Skeletal muscle satellite cell (primary cell): ENCODE data around the gene RETREG2.

Experiments used
- H3K27me3 ChIP-seq: 2 replicates; pipeline ENCODE4 v1.7.0; 2013; ENCODE audit warnings: low read length; ENCODE audit not compliant: control insufficient read depth, insufficient read depth
- H3K36me3 ChIP-seq: 2 replicates; pipeline ENCODE4 v1.7.0; 2013; ENCODE audit warnings: mild to moderate bottlenecking, control low read depth, low read length; ENCODE audit not compliant: insufficient read depth
- H3K4me1 ChIP-seq: 2 replicates; pipeline ENCODE4 v1.7.0; 2013; ENCODE audit warnings: low read length; ENCODE audit not compliant: control insufficient read depth, insufficient read depth
- H3K4me2 ChIP-seq: 2 replicates; pipeline ENCODE4 v1.7.0; 2013; ENCODE audit warnings: mild to moderate bottlenecking, low read length
- H3K4me3 ChIP-seq: 2 replicates; pipeline ENCODE4 v1.7.0; 2013; ENCODE audit warnings: low read length
- H3K9ac ChIP-seq: 2 replicates; pipeline ENCODE4 v1.7.0; 2013; ENCODE audit warnings: mild to moderate bottlenecking, low read depth, low read length, moderate library complexity
- H3K9me3 ChIP-seq: replicated peaks from 2 replicates; pipeline ENCODE4 v1.7.0; 2013; ENCODE audit warnings: mild to moderate bottlenecking, control low read depth, low read length

RETREG2 gene

GRCh38 chr2:219221957-219222518 lies 44.0 kb downstream of the RETREG2 start:
- Histone ChIP-seq H3K36me3 (peaks cover 65% of the 10 kb centered on the region), H3K4me3 (no peak overlapping the region), H3K9ac (no peak overlapping the region), H3K4me1 (peaks cover 25% of the 10 kb centered on the region), H3K9me3 (no peaks in the 10 kb centered on the region), H3K4me2 (no peak overlapping the region), H3K27me3 (no peaks in the 10 kb centered on the region)

GRCh38 chr2:219223831-219224610 lies 45.9 kb downstream of the RETREG2 start:
- Histone ChIP-seq H3K27me3 (no peaks in the 10 kb centered on the region), H3K36me3 (peaks cover 65% of the 10 kb centered on the region), H3K9ac (no peak overlapping the region)

GRCh38 chr2:219225350-219225749 lies 47.3 kb downstream of the RETREG2 start:
- no peaks in the 10 kb centered on the region for H3K27me3 ChIP-seq
- H3K9ac ChIP-seq: no peak overlapping the region
- no peak overlapping the region for H3K4me3 ChIP-seq
- H3K4me2 ChIP-seq: no peak overlapping the region
- H3K36me3 ChIP-seq: peaks cover 58% of the 10 kb centered on the region
- no peaks in the 10 kb centered on the region for H3K9me3 ChIP-seq
- peaks cover 14% of the 10 kb centered on the region for H3K4me1 ChIP-seq

More at GRCh38 chr2:219223831-219224610, 45.9 kb downstream of the RETREG2 start:
- H3K4me1 ChIP-seq: peaks cover 20% of the 10 kb centered on the region
- no peaks in the 10 kb centered on the region for H3K9me3 ChIP-seq
- no peak overlapping the region for H3K4me3 ChIP-seq
- H3K4me2 ChIP-seq: no peak overlapping the region

- Histone ChIP-seq H3K9ac (peak overlapping the region; percentile 98), H3K36me3 (peaks cover 47% of the 10 kb centered on the region), H3K9me3 (no peaks in the 10 kb centered on the region), H3K4me2 (peak overlapping the region; percentile 92), H3K4me3 (peak overlapping the region; percentile 86), H3K27me3 (no peaks in the 10 kb centered on the region), H3K4me1 (peaks cover 15% of the 10 kb centered on the region)
Observed at GRCh38 chr2:219228041-219228910, 50.2 kb downstream of the RETREG2 start.

GRCh38 chr2:219228911-219229304 lies 50.8 kb downstream of the RETREG2 start:
- Histone ChIP-seq H3K4me1 (peaks cover 15% of the 10 kb centered on the region), H3K9ac (peak overlapping the region; percentile 98), H3K4me2 (peak overlapping the region; percentile 92)

GRCh38 chr2:219229305-219230058 lies 51.4 kb downstream of the RETREG2 start, which contains the start of the genes ANKZF1 and ATG9A:
Gene ANKZF1, plus strand, starts transcription at chr2:219229806. Its CDS starts 452 bp downstream, at chr2:219230258.
Gene ATG9A, minus strand, starts transcription at chr2:219229636. Its CDS starts 1,612 bp downstream, at chr2:219228024.
- Histone ChIP-seq H3K4me1 (peaks cover 15% of the 10 kb centered on the region), H3K9me3 (no peaks in the 10 kb centered on the region), H3K4me2 (peak within 1 kb of the TSS; percentile 92), H3K27me3 (no peaks in the 10 kb centered on the region), H3K4me3 (peak within 1 kb of the TSS; percentile 86), H3K9ac (peak within 1 kb of the TSS; percentile 98), H3K36me3 (peaks cover 47% of the 10 kb centered on the region)

More at GRCh38 chr2:219228911-219229304, 50.8 kb downstream of the RETREG2 start:
- H3K4me3 ChIP-seq: peak overlapping the region; percentile 86
- no peaks in the 10 kb centered on the region for H3K27me3 ChIP-seq
- peaks cover 47% of the 10 kb centered on the region for H3K36me3 ChIP-seq
- no peaks in the 10 kb centered on the region for H3K9me3 ChIP-seq

GRCh38 chr2:219230059-219230540 lies 52.0 kb downstream of the RETREG2 start:
- no peaks in the 10 kb centered on the region for H3K27me3 ChIP-seq
- peaks cover 15% of the 10 kb centered on the region for H3K4me1 ChIP-seq
- H3K4me2 ChIP-seq: peak overlapping the region; percentile 92
- no peaks in the 10 kb centered on the region for H3K9me3 ChIP-seq
- peaks cover 47% of the 10 kb centered on the region for H3K36me3 ChIP-seq
- peak overlapping the region; percentile 86 for H3K4me3 ChIP-seq
- H3K9ac ChIP-seq: peak overlapping the region; percentile 98

- Histone ChIP-seq H3K4me1 (peaks cover 3% of the 10 kb centered on the region), H3K4me2 (no peak overlapping the region), H3K9me3 (no peaks in the 10 kb centered on the region), H3K27me3 (no peaks in the 10 kb centered on the region), H3K4me3 (no peak overlapping the region), H3K36me3 (peaks cover 65% of the 10 kb centered on the region), H3K9ac (no peak overlapping the region)
Observed at GRCh38 chr2:219234331-219234730, 56.3 kb downstream of the RETREG2 start.
